ENCODE data around the gene TBC1D30. TPM values are rescaled to one million over a fixed set of nuclear protein-coding genes. Genes with fewer than 3 reads are reported as not detected.
"Not testable (repeated sequence)": the region's sequence is repeated elsewhere in the genome, so short reads cannot be mapped to it uniquely, and the experiment has no call there.

Gene TBC1D30
- polyA plus RNA-seq, 3 donors from 2014 or later = 1.3 to 5.8 (median 1.7) TPM

DNA sequence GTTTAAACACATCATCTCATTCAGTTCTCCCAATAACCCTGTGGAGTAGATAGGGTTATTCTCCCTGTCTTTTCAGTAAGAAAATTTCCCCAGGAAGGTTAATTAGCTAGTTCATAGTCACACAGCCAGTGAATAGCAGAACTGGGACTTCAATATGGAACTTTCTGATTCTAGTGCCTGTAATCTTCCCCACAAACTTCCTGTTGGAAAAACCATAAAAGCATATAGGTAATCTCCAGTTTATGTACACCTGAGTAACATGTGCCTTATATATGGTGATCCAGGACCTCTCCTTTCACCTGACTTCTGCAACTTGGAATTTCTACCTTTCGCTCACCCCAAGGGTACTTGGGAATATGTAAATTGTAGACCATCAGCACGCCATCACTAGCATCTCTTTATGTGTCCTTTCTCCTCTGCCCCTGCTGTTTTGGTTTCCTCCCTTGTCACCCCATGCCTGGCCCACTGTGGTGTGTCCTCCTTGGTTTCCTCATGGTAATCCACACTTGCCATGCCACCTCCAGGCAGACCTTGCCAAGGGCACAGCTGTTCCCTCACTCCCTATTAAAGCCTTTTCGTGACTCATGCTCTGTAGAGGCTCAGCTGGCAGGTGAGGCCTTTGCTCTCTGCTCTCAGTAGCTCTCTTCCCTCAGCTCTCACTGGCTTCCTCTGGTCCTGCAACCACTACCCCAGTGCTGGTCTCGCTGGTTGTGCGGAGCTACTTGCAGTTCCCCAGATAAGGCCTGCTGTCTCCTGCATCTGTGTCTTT is 16.7 kb downstream of the TBC1D30 start:
- Mint-ChIP-seq H3K9me3 (no peaks in the 10 kb centered on the region), H3K36me3 (peaks cover 5 to 25% (median 11%) of the 10 kb centered on the region in 3 donors), H3K27ac (no peak overlapping the region), H3K27me3 (ENCODE audit: low read depth in 3 of 3) (peaks cover 0 to 2% (median 0%) of the 10 kb centered on the region in 3 donors), H3K4me1 (no peaks in the 10 kb centered on the region), H3K4me3 (no peak overlapping the region)
- no peak for DNase-seq

DNA sequence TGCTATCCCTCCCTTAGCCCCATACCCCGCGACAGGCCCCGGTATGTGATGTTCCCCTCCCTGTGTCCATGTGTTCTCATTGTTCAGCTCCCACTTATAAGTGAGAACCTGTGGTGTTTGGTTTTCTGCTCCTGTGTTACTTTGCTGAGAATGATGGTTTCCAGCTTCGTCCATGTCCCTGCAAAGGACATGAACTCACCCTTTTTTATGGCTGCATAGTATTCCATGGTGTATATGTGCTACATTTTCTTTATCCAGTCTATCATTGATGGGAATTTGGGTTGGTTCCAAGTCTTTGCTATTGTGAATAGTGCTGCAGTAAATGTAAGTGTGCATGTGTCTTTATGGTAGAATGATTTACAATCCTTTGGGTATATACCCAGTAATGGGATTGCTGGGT is 24.0 kb downstream of the TBC1D30 start:
- Mint-ChIP-seq H3K4me1 (peaks cover 3 to 12% of the 10 kb centered on the region in 2 donors), H3K9me3 (peaks cover 0 to 18% (median 6%) of the 10 kb centered on the region in 6 donors), H3K4me3 (peak overlapping the region in 1 of 5 donors; percentile 5), H3K36me3 (peaks cover 10 to 35% (median 26%) of the 10 kb centered on the region in 3 donors)
- not testable (repeated sequence) for DNase-seq; H3K27ac Mint-ChIP-seq; H3K27me3 Mint-ChIP-seq (ENCODE audit: low read depth in 3 of 3)

DNA sequence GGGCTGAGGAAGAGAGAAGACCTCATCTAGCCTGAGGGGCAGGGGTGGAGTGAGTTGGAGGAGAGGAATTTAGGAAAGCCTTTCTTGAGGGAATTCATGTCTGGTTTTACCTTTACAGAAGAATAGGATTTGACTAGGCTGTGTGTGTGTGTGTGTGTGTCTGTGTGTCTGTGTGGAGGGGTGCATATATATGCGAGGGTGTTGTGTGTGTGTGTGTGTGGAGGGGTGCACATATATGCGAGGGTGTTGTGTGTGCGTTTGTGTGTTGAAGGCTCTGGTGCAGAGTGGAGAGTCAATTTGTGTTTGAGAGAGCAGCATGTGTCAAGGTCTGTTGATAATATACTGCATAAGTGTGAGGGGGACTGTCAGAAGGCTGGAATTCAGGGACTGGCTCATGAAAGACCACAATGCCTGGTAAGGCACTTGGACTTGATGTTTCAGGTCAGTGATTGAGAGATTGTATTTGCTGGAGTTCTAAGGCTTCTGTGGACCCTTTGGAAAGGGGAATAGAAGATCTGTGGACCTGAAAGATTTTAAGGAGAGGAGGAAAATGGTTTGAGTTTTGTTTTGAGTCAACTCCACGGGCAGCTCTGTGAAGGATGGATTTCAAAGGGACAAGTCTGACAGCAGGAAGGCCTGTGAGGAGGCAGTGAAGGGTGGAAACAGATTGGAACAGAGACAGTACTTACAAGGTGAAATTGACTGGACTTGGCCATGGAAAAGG is 34.6 kb downstream of the TBC1D30 start:
- H3K27ac Mint-ChIP-seq = peak overlapping the region in 1 of 6 donors; percentile 24
- peaks cover 0 to 2% (median 0%) of the 10 kb centered on the region in 6 donors for H3K9me3 Mint-ChIP-seq
- DNase-seq = no peak
- H3K4me1 Mint-ChIP-seq = peaks cover 3 to 7% of the 10 kb centered on the region in 2 donors
- H3K27me3 Mint-ChIP-seq (ENCODE audit: low read depth in 3 of 3) = peaks cover 1 to 4% (median 2%) of the 10 kb centered on the region in 3 donors
- H3K36me3 Mint-ChIP-seq = peaks cover 0 to 3% (median 0%) of the 10 kb centered on the region in 3 donors
- H3K4me3 Mint-ChIP-seq = no peak overlapping the region

DNA sequence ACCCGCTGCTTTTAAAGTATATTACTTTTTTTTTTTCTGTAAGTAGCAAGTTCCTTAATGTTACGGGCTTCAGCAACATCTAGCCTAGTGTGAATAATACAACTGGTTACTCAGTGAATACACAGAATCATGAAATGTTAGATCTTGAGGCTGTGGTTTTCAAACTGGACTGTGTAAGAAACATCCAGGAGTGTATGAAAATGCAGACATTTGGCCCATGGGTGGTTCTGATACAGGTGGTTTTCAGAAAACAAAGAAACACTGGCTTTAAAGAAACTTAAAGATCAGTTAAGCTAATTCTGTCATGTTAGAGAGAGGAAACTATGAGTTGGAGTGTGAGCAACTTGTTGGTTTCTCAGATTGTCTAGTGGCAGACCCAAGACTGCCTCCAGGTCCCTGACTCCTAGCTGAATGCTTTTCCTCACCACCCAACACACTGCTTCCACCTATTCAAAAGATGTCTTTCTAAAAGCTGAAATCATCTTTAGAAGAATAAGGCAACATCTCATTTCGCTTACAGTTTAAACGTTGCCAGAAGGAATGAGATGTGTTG is 36.1 kb downstream of the TBC1D30 start:
- Mint-ChIP-seq H3K27me3 (ENCODE audit: low read depth in 3 of 3) (peaks cover 1 to 4% (median 2%) of the 10 kb centered on the region in 3 donors), H3K4me3 (no peak overlapping the region), H3K27ac (no peak overlapping the region), H3K36me3 (peaks cover 0 to 3% (median 0%) of the 10 kb centered on the region in 3 donors), H3K4me1 (peaks cover 0 to 4% of the 10 kb centered on the region in 2 donors), H3K9me3 (peaks cover 0 to 1% (median 0%) of the 10 kb centered on the region in 6 donors)
- DNase-seq = no peak

DNA sequence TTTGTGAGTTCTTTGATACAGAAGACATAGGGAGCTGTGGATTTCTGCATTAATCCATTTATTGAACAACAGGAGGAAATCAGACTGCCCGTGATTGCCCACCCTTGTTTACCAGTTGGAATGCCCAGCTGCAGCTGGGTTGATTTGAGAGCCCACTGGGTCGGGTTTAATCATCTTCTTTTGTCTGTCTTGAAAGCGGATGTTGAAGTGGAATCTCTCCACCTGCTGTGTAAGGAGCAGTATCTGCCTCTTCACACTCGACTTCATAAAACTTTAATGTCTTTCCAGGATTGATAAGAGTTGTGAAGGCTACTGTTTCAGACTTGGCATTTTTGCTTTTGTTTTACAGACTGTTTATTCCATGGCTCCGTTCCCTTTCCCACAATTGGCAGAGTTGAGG is 39.9 kb downstream of the TBC1D30 start:
- Mint-ChIP-seq H3K4me1 (peaks cover 0 to 4% of the 10 kb centered on the region in 2 donors), H3K27ac (no peak overlapping the region), H3K9me3 (no peaks in the 10 kb centered on the region), H3K4me3 (no peak overlapping the region), H3K27me3 (ENCODE audit: low read depth in 3 of 3) (peaks cover 0 to 6% (median 6%) of the 10 kb centered on the region in 3 donors), H3K36me3 (peaks cover 0 to 6% (median 3%) of the 10 kb centered on the region in 3 donors)
- no peak for DNase-seq

- Mint-ChIP-seq H3K4me3 (no peak overlapping the region), H3K9me3 (no peaks in the 10 kb centered on the region), H3K4me1 (no peaks in the 10 kb centered on the region), H3K27ac (no peak overlapping the region), H3K27me3 (ENCODE audit: low read depth in 3 of 3) (peaks cover 0 to 2% (median 0%) of the 10 kb centered on the region in 3 donors), H3K36me3 (peaks cover 0 to 11% (median 0%) of the 10 kb centered on the region in 3 donors)
- DNase-seq = no peak
Measured at GRCh38 chr12:64875186-64875585, 50.7 kb downstream of the TBC1D30 start.

DNA sequence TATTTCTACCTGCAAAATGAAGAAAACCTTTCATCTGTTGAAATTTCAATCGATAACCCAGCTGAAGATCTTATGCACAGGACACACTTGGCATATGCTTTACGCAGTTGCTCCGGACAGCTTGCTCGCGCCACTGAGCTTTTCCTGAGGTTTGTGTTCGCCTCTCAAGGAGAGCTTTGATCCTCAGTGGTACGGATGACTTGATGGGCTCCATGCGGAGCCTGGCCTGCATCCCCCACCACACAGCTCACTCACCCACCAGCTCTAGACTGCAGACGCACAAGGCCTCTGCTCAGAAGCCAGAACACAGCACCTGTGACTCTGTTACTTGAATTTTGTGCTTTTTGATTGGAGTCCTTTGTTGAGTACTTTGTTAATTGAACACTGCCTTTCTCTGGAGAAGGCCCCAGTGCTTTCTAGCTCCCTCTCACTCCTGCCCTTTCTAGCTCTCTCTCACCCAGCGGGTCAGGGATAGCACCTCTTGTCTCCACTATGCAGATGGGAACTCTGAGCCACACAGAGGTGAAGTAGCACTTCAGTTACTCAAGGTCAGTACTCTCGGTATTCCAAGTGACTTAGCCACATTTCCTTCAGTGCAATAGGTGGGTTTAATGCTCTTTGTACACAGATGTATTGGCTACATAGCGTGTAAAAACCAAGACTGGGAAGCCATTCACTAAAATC is 52.1 kb downstream of the TBC1D30 start:
- H3K4me1 Mint-ChIP-seq = no peaks in the 10 kb centered on the region
- H3K27ac Mint-ChIP-seq = peak overlapping the region in 1 of 6 donors; percentile 2
- no peak for DNase-seq

DNA sequence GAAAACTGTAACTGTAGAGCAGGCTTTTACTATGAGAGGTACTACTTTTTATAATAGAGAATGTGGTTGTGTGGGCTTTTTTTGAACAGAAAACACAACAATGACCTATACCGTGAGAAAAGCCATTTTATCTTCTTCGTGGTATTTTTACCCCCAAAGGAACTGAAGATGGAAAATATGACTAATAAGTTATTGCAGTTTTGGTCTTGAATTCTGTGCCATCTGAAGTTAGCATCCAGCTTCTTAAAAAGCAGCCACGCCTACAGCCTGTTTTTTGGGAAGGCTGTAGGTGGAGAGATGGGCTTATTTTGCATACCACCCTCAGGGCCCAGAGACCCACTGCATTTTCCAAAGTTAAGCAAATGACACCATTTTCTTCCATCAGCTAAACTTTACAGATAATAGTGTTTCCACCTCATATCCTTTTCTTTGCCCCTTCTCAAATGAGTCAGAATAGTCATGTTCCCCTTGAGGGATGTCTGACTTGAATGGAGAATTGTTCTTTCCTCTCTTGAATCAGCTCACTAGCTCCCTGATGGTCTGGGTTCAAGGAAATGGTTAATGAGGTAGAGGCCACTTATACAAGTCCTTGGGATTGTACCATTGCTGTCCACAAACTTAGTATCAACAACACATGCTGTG is 53.0 kb downstream of the TBC1D30 start:
- no peak for DNase-seq
- Mint-ChIP-seq H3K4me1 (no peaks in the 10 kb centered on the region), H3K27ac (no peak overlapping the region), H3K4me3 (no peak overlapping the region), H3K9me3 (no peaks in the 10 kb centered on the region), H3K27me3 (ENCODE audit: low read depth in 3 of 3) (peaks cover 0 to 2% (median 0%) of the 10 kb centered on the region in 3 donors), H3K36me3 (peaks cover 0 to 4% (median 0%) of the 10 kb centered on the region in 3 donors)

More for the DNA sequence above, 52.1 kb downstream of the TBC1D30 start:
- no peak overlapping the region for H3K4me3 Mint-ChIP-seq
- peaks cover 0 to 2% (median 0%) of the 10 kb centered on the region in 3 donors for H3K27me3 Mint-ChIP-seq (ENCODE audit: low read depth in 3 of 3)
- peaks cover 0 to 4% (median 0%) of the 10 kb centered on the region in 3 donors for H3K36me3 Mint-ChIP-seq
- no peaks in the 10 kb centered on the region for H3K9me3 Mint-ChIP-seq

- Mint-ChIP-seq H3K27me3 (ENCODE audit: low read depth in 3 of 3) (peaks cover 0 to 2% (median 2%) of the 10 kb centered on the region in 3 donors), H3K4me1 (no peaks in the 10 kb centered on the region), H3K27ac (no peak overlapping the region), H3K36me3 (no peaks in the 10 kb centered on the region), H3K9me3 (no peaks in the 10 kb centered on the region), H3K4me3 (no peak overlapping the region)
- DNase-seq = no peak
Measured at GRCh38 chr12:64882687-64883086, 58.2 kb downstream of the TBC1D30 start.

DNA sequence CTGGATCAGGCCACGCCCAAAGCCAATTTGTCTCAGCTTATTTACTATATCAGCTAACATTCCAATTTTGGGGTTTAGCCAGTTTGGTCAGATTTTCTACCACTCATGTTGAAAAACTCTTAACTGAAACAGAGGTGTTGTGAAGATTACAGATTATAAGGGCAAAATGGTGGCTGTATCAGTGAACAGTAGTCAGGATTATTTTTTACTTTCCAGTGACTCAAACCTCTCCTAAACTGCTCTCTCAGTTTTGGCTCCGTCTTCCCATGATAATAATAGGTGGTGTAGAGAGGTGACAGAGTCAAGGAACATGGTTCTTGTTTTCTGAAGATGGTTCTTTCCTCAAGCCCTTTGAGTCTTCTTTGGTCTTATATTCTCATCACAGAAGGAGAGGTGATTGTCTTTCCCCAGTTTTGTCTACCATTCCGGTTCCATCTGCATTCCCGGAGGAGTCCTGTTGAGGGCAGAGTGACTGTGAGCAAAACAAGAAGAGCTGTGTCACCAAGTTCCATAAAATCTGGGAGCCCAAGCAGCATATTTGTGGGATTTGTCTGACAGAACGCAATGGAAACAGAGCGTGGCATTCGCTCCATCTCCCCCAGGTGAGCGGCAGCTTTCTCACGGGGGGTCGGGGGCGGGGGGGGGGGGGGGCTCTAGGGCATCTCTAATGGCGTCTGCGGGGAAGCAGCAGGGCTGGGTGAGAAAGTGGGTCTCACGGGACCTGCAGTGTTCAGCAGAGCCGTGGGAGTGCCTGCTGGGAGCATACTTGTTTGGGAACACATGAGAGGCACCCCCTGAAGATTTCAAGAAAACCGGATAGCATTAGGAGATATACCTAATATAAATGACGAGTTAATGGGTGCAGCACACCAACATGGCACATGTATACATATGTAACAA is 59.1 kb downstream of the TBC1D30 start:
- Mint-ChIP-seq H3K27ac (no peak overlapping the region), H3K36me3 (no peaks in the 10 kb centered on the region), H3K4me1 (no peaks in the 10 kb centered on the region), H3K4me3 (no peak overlapping the region), H3K9me3 (no peaks in the 10 kb centered on the region), H3K27me3 (ENCODE audit: low read depth in 3 of 3) (peaks cover 0 to 2% (median 2%) of the 10 kb centered on the region in 3 donors)
- DNase-seq = no peak

GRCh38 chr12:64884164-64884542 is 59.7 kb downstream of the TBC1D30 start:
- Mint-ChIP-seq H3K36me3 (no peaks in the 10 kb centered on the region), H3K9me3 (no peaks in the 10 kb centered on the region), H3K4me1 (no peaks in the 10 kb centered on the region), H3K27ac (no peak overlapping the region), H3K4me3 (no peak overlapping the region), H3K27me3 (ENCODE audit: low read depth in 3 of 3) (peaks cover 0 to 2% (median 2%) of the 10 kb centered on the region in 3 donors)
- DNase-seq = no peak

DNA sequence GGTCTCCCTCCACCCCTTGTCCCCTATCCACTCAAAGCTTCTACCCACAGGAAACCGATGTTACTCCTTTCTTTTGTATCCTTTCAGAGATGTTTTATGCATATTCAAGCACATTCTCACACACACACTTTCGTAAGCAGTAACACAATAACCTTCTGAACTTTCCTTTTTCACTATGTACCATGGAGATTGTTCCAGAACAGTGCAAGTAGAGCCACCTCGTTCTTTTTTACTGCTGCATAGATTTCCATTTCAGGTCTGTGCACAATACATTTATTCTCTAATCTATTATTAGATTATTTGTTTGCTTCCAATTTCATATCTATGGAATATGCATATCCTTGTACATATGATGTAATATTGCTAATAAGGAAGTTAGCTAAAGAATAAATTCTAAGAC is 60.3 kb downstream of the TBC1D30 start:
- Mint-ChIP-seq H3K27me3 (ENCODE audit: low read depth in 3 of 3) (peaks cover 0 to 2% (median 2%) of the 10 kb centered on the region in 3 donors), H3K4me1 (no peaks in the 10 kb centered on the region), H3K36me3 (no peaks in the 10 kb centered on the region), H3K27ac (no peak overlapping the region), H3K4me3 (no peak overlapping the region), H3K9me3 (no peaks in the 10 kb centered on the region)
- no peak for DNase-seq

Measured in immature natural killer cell (primary cell).